ENCODE measurements around the gene PLEKHM1.

DNA sequence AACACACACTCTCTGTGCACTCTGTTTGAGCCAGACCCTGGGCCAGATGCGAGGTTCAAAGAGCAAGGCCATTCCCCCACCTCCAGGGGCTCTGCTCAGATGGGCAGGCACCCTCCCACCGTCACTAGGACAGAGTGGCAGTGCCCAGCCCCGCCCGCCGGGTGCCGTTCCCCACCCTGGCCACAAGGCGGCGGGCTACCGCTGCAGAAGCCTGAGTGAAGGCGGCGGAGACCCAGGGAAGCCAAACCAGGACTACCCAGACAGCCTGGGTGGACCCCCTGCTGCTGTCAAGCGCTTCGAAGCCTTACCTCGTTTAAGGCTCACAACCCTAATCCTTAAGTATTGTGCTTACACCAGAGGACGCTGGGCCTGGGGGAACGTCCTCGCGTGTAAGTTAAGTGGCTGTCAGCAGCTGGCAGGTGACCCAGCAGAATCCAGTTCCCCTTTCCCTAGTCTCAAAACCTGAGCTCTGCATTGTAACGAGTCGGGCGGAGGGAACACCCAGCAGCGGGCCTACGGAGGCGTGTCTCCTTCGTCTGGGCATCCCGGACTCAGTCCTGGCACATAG is 62.4 kb downstream of the PLEKHM1 start:
- TF ChIP-seq, protein P1, sequence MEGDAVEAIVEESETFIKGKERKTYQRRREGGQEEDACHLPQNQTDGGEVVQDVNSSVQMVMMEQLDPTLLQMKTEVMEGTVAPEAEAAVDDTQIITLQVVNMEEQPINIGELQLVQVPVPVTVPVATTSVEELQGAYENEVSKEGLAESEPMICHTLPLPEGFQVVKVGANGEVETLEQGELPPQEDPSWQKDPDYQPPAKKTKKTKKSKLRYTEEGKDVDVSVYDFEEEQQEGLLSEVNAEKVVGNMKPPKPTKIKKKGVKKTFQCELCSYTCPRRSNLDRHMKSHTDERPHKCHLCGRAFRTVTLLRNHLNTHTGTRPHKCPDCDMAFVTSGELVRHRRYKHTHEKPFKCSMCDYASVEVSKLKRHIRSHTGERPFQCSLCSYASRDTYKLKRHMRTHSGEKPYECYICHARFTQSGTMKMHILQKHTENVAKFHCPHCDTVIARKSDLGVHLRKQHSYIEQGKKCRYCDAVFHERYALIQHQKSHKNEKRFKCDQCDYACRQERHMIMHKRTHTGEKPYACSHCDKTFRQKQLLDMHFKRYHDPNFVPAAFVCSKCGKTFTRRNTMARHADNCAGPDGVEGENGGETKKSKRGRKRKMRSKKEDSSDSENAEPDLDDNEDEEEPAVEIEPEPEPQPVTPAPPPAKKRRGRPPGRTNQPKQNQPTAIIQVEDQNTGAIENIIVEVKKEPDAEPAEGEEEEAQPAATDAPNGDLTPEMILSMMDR (IDR thresholded peaks at IDR 0.05): peak; percentile 65 to 78 (median 73)
- TF ChIP-seq EP300 (IDR thresholded peaks at IDR 0.05) (no peak), POLR2A (IDR thresholded peaks at IDR 0.05) (no peak)
